IMR-90 (cell line): Measurements from ENCODE around the gene EXPH5. TPM values are rescaled to one million over a fixed set of nuclear protein-coding genes. Genes with fewer than 3 reads are reported as not detected.

Experiments
- ATAC-seq: fragments of 200-7000 bp; cut with Tn5 transposase; 2 replicates; pipeline ENCODE4 v1.9.1; 2020; ENCODE audit warnings: low read depth, mild to moderate bottlenecking, moderate library complexity
- BruUV-seq: library from RNA; stranded (reverse); fragments of 400-500 nt; replicated peaks from 2 replicates; lab custom pipeline; 2021; lab: Mats Ljungman, UMichigan
- CTCF ChIA-PET: fragments of 300-600 bp; formaldehyde crosslinking; extraction: SDS; loops from one replicate; lab custom pipeline; 2021; ENCODE audit warnings: antibody characterized with exemption; lab: Yijun Ruan, JAX
- POLR2A ChIA-PET: fragments of 300-600 bp; sonication (Branson Sonifier 250); formaldehyde crosslinking; loops from one replicate; lab custom pipeline; 2022; ENCODE audit warnings: antibody characterized with exemption; ENCODE audit not compliant: unreplicated experiment; lab: Charles Lee
- DNase-seq: peaks from one replicate; pipeline ENCODE4 v3.0.0; 2013
- H2AFZ ChIP-seq: replicated peaks from 2 replicates; pipeline ENCODE3; 2013; ENCODE audit warnings: low read length, mild to moderate bottlenecking; ENCODE audit not compliant: poor library complexity
- H2AK5ac ChIP-seq: 2 replicates; pipeline ENCODE4 v1.6.1; 2013; ENCODE audit warnings: low read depth, low read length, inconsistent platforms
- H2AK9ac ChIP-seq: replicated peaks from 2 replicates; pipeline ENCODE3; 2013; ENCODE audit warnings: mild to moderate bottlenecking, low read depth, low read length, moderate library complexity; ENCODE audit not compliant: poor library complexity
- H2BK120ac ChIP-seq: 2 replicates; pipeline ENCODE4 v1.6.1; 2013; ENCODE audit warnings: low read depth, low read length, inconsistent platforms
- H2BK15ac ChIP-seq: 3 replicates; pipeline ENCODE4 v1.6.1; 2013; ENCODE audit warnings: low read depth, low read length, inconsistent platforms
- H2BK20ac ChIP-seq: 2 replicates; pipeline ENCODE4 v1.6.1; 2013; ENCODE audit warnings: low read depth, mild to moderate bottlenecking, inconsistent platforms, low read length, moderate library complexity
- H2BK5ac ChIP-seq: 2 replicates; pipeline ENCODE4 v1.6.1; 2013; ENCODE audit warnings: mild to moderate bottlenecking, low read depth, low read length, inconsistent platforms; ENCODE audit not compliant: poor library complexity, severe bottlenecking
- H3K14ac ChIP-seq: replicated peaks from 2 replicates; pipeline ENCODE4 v1.6.1; 2013; ENCODE audit warnings: low read depth, low read length, inconsistent platforms
- H3K18ac ChIP-seq: 2 replicates; pipeline ENCODE4 v1.6.1; 2013; ENCODE audit warnings: low read depth, low read length, control low read depth
- H3K23ac ChIP-seq: 2 replicates; pipeline ENCODE4 v1.6.1; 2013; ENCODE audit warnings: low read depth, low read length, inconsistent platforms
- H3K27ac ChIP-seq: 2 replicates; pipeline ENCODE4 v1.5.1; 2013; ENCODE audit warnings: mild to moderate bottlenecking, control low read depth, low read length; ENCODE audit not compliant: insufficient read depth
- H3K27me3 ChIP-seq: 2 replicates; pipeline ENCODE4 v1.6.1; 2013; ENCODE audit warnings: low read length; ENCODE audit not compliant: control insufficient read depth, insufficient read depth
- H3K36me3 ChIP-seq: 2 replicates; pipeline ENCODE4 v1.6.1; 2013; ENCODE audit warnings: low read length, mixed read lengths; ENCODE audit not compliant: control insufficient read depth, insufficient read depth
- H3K4ac ChIP-seq: 2 replicates; pipeline ENCODE4 v1.6.1; 2013; ENCODE audit warnings: low read depth, low read length, inconsistent platforms
- H3K4me1 ChIP-seq: 2 replicates; pipeline ENCODE4 v1.6.1; 2013; ENCODE audit warnings: low read length, mixed read lengths; ENCODE audit not compliant: control insufficient read depth, insufficient read depth
- H3K4me2 ChIP-seq: 2 replicates; pipeline ENCODE4 v1.6.1; 2013; ENCODE audit warnings: low read depth, mild to moderate bottlenecking, control low read depth, low read length, moderate library complexity
- H3K4me3 ChIP-seq: 2 replicates; pipeline ENCODE4 v1.5.1; 2013; ENCODE audit warnings: low read depth, mild to moderate bottlenecking, control low read depth, low read length, moderate library complexity; ENCODE audit not compliant: insufficient read depth
- H3K56ac ChIP-seq: 2 replicates; pipeline ENCODE4 v1.6.1; 2013; ENCODE audit warnings: low read length, inconsistent platforms; ENCODE audit not compliant: insufficient read depth; ENCODE audit errors: extremely low read depth
- H3K79me1 ChIP-seq, 2 experiments: 2 replicates each; pipeline ENCODE4 v1.6.1; 2013; ENCODE audit warnings: low read length in 2 of 2, inconsistent platforms in 1 of 2, low read depth in 1 of 2
- H3K9ac ChIP-seq: 2 replicates; pipeline ENCODE4 v1.6.1; 2013; ENCODE audit warnings: low read depth, low read length, control low read depth
- H3K9me1 ChIP-seq: 2 replicates; pipeline ENCODE4 v1.6.1; 2013; ENCODE audit warnings: low read length, inconsistent platforms; ENCODE audit not compliant: insufficient read depth
- H3K9me3 ChIP-seq: 2 replicates; pipeline ENCODE4 v1.6.1; 2013; ENCODE audit warnings: low read length; ENCODE audit not compliant: control insufficient read depth, insufficient read depth
- H4K20me1 ChIP-seq: 2 replicates; pipeline ENCODE4 v1.6.1; 2013; ENCODE audit warnings: low read length, inconsistent platforms; ENCODE audit not compliant: insufficient read depth
- H4K5ac ChIP-seq: 2 replicates; pipeline ENCODE4 v1.6.1; 2013; ENCODE audit warnings: mild to moderate bottlenecking, low read depth, low read length, control low read depth
- H4K8ac ChIP-seq, 2 experiments: 2 replicates each; pipeline ENCODE4 v1.6.1; 2013; ENCODE audit warnings: low read depth in 2 of 2, low read length in 2 of 2, control low read depth in 1 of 2, inconsistent platforms in 1 of 2
- H4K91ac ChIP-seq: 2 replicates; pipeline ENCODE4 v1.6.1; 2013; ENCODE audit warnings: low read depth, low read length, inconsistent platforms; ENCODE audit not compliant: insufficient read depth
- BHLHE40 ChIP-seq: fragments of 150-350 bp; IDR thresholded peaks from 2 replicates; pipeline ENCODE4 v1.6.1; 2016; ENCODE audit warnings: mild to moderate bottlenecking, low read depth, low read length
- CEBPB ChIP-seq: IDR thresholded peaks from 2 replicates; pipeline ENCODE4 v1.6.1; 2012; ENCODE audit warnings: low read depth, low read length, improper control_type of control experiment
- CHD1 ChIP-seq: IDR thresholded peaks from 2 replicates; pipeline ENCODE4 v1.6.1; 2012; ENCODE audit warnings: low read depth, low read length, improper control_type of control experiment
- FOS ChIP-seq: fragments of 150-350 bp; IDR thresholded peaks from 2 replicates; pipeline ENCODE4 v1.6.1; 2016; ENCODE audit warnings: low read depth, low read length
- MAFK ChIP-seq: IDR thresholded peaks from 2 replicates; pipeline ENCODE4 v1.6.1; 2012; ENCODE audit warnings: low read depth, low read length, improper control_type of control experiment
- MAZ ChIP-seq: IDR thresholded peaks from 2 replicates; pipeline ENCODE4 v1.6.1; 2012; ENCODE audit warnings: low read depth, mild to moderate bottlenecking, low read length, improper control_type of control experiment, moderate library complexity, borderline replicate concordance
- MXI1 ChIP-seq: IDR thresholded peaks from 2 replicates; pipeline ENCODE4 v1.6.1; 2012; ENCODE audit warnings: low read depth, mild to moderate bottlenecking, low read length, moderate library complexity, borderline replicate concordance
- NFE2L2 ChIP-seq: fragments of 150-350 bp; IDR thresholded peaks from 2 replicates; pipeline ENCODE4 v1.6.1; 2016; ENCODE audit warnings: low read depth, mild to moderate bottlenecking, low read length
- POLR2A ChIP-seq: IDR thresholded peaks from 2 replicates; pipeline ENCODE4 v1.6.1; 2012; ENCODE audit warnings: mild to moderate bottlenecking, low read depth, low read length
- RAD21 ChIP-seq: IDR thresholded peaks from 2 replicates; pipeline ENCODE4 v1.6.1; 2012; ENCODE audit warnings: low read length, improper control_type of control experiment
- RCOR1 ChIP-seq: IDR thresholded peaks from 2 replicates; pipeline ENCODE4 v1.6.1; 2012; ENCODE audit warnings: mild to moderate bottlenecking, low read length, improper control_type of control experiment; ENCODE audit not compliant: insufficient replicate concordance
- RFX5 ChIP-seq: IDR thresholded peaks from 2 replicates; pipeline ENCODE4 v1.8.0; 2012; ENCODE audit warnings: low read depth, mild to moderate bottlenecking, low read length, moderate library complexity
- SMC3 ChIP-seq: fragments of 150-350 bp; IDR thresholded peaks from 2 replicates; pipeline ENCODE4 v1.6.1; 2016; ENCODE audit warnings: low read depth, mild to moderate bottlenecking, antibody characterized with exemption, low read length, moderate library complexity
- WGBS, 2 experiments: methylation state at CpG; one replicate each; pipeline versions ENCODE4 v1.1.5 to v1.1.7; 2013; ENCODE audit warnings: missing lambda C conversion rate in 2 of 2; ENCODE audit not compliant: insufficient read length in 1 of 2; ENCODE audit errors: extremely low coverage in 2 of 2; 5-methylcytosine and 5-hydroxymethylcytosine counted together
- dilution Hi-C: fragments of 300-500 bp; cut with HindIII; formaldehyde crosslinking; loops from one replicate; pipeline ENCODE4 v1.14.3; 2018; ENCODE audit warnings: low sequenced_read_pairs; ENCODE audit not compliant: unreplicated experiment
- in situ Hi-C: fragments of 300-500 bp; cut with MboI; formaldehyde crosslinking; loops from 3 replicates; pipeline ENCODE4 v1.14.3; 2019; ENCODE audit warnings: low sequenced_read_pairs, inconsistent platforms, mixed read lengths
- intact Hi-C: fragments of 100-400 bp; cut with micrococcal nuclease; formaldehyde crosslinking; loops from 2 replicates; pipeline ENCODE4 v1.10.0; 2022
- polyA plus RNA-seq, 3 experiments: library from polyadenylated mRNA; depleted of rRNA; stranded (reverse); fragments of >200 nt; gene quantifications; 2 replicates each; pipeline ENCODE4 v1.2.3, GENCODE V29; 2012; ENCODE audit warnings: low replicate concordance in 1 of 3
- total RNA-seq: library from RNA; depleted of rRNA; stranded (reverse); fragments of >200 nt; gene quantifications from 2 replicates; pipeline ENCODE4 v1.2.3, GENCODE V29; 2012
- TF ChIP-seq, protein P1 (sequence below): fragments of 150-350 bp; IDR thresholded peaks from 2 replicates; pipeline ENCODE4 v1.6.1; 2017; ENCODE audit warnings: mild to moderate bottlenecking, antibody characterized with exemption, low read length, low read depth
- TF ChIP-seq, protein P2 (sequence below): fragments of 150-350 bp; IDR thresholded peaks from 2 replicates; pipeline ENCODE4 v1.6.1; 2016; ENCODE audit warnings: low read depth, mild to moderate bottlenecking, low read length, moderate library complexity, borderline replicate concordance
- TF ChIP-seq, protein P3 (sequence below): conservative IDR thresholded peaks from 2 replicates; pipeline ENCODE4 v1.5.1; 2012; ENCODE audit warnings: mild to moderate bottlenecking, low read depth, low read length, improper control_type of control experiment

The EXPH5 gene
- total and polyA plus RNA-seq, 2 of the 4 experiments (the other 2 are of a cell fraction), result 0.05 to 0.72 TPM

DNA sequence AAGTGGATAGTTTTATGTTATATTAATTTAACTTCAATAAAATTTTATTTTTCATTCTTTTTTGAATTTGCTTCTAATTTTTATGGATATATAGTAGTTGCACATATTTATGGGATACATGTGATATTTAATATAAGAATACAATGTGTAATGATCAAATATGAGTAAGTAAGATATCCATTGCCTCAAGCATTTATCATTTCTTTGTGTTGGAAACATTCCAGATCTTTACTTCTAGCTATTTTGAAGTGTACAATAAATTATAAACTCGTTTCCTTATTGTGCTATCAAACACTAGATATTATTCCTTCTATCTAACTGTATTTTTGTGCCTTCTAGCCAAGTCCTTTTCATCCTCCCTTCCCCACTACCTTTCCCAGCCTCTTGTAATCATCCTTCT, 17.0 kb downstream of the EXPH5 start:
- Histone ChIP-seq H2AFZ (no peak overlapping the region), H3K4ac (no peak overlapping the region), H3K9ac (no peak overlapping the region), H2BK120ac (no peak overlapping the region), H4K5ac (no peak overlapping the region), H3K9me3 (no peaks in the 10 kb centered on the region; the same call in 1 of the 2 replicates), H3K4me2 (no peak overlapping the region), H3K4me3 (no peak overlapping the region), H3K9me1 (no peaks in the 10 kb centered on the region), H3K18ac (no peak overlapping the region), H3K27me3 (no peaks in the 10 kb centered on the region), H4K20me1 (no peaks in the 10 kb centered on the region), H3K23ac (no peak overlapping the region), H4K8ac (no peak overlapping the region), H3K56ac (no peak overlapping the region), H2BK20ac (no peak overlapping the region), H3K14ac (no peak overlapping the region), H2BK15ac (no peak overlapping the region), H4K91ac (no peak overlapping the region), H2BK5ac (no peak overlapping the region), H2AK9ac (no peak overlapping the region), H3K27ac (no peak overlapping the region), H3K79me1 (no peaks in the 10 kb centered on the region), H3K4me1 (no peaks in the 10 kb centered on the region), H2AK5ac (no peak overlapping the region), H3K36me3 (no peaks in the 10 kb centered on the region)
- intact Hi-C loops, result no loop called here
- no peak for ATAC-seq
- CTCF ChIA-PET, result no interaction called here
- no CpG with 5 or more reads among the region's 1 CpG for WGBS, 2 experiments
- POLR2A ChIA-PET, result no interaction called here
- DNase-seq, result no peak
- no TSS peak for BruUV-seq
- TF ChIP-seq FOS (no peak), MXI1 (no peak), CHD1 (no peak), POLR2A (no peak), RAD21 (no peak), MAZ (no peak), MAFK (no peak), SMC3 (no peak), BHLHE40 (no peak), NFE2L2 (no peak), RFX5 (no peak), CEBPB (no peak), RCOR1 (no peak)
- TF ChIP-seq, protein P1, sequence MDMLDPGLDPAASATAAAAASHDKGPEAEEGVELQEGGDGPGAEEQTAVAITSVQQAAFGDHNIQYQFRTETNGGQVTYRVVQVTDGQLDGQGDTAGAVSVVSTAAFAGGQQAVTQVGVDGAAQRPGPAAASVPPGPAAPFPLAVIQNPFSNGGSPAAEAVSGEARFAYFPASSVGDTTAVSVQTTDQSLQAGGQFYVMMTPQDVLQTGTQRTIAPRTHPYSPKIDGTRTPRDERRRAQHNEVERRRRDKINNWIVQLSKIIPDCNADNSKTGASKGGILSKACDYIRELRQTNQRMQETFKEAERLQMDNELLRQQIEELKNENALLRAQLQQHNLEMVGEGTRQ, result no peak
- TF ChIP-seq, protein P2, sequence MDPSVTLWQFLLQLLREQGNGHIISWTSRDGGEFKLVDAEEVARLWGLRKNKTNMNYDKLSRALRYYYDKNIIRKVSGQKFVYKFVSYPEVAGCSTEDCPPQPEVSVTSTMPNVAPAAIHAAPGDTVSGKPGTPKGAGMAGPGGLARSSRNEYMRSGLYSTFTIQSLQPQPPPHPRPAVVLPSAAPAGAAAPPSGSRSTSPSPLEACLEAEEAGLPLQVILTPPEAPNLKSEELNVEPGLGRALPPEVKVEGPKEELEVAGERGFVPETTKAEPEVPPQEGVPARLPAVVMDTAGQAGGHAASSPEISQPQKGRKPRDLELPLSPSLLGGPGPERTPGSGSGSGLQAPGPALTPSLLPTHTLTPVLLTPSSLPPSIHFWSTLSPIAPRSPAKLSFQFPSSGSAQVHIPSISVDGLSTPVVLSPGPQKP, result no peak
- TF ChIP-seq, protein P3, sequence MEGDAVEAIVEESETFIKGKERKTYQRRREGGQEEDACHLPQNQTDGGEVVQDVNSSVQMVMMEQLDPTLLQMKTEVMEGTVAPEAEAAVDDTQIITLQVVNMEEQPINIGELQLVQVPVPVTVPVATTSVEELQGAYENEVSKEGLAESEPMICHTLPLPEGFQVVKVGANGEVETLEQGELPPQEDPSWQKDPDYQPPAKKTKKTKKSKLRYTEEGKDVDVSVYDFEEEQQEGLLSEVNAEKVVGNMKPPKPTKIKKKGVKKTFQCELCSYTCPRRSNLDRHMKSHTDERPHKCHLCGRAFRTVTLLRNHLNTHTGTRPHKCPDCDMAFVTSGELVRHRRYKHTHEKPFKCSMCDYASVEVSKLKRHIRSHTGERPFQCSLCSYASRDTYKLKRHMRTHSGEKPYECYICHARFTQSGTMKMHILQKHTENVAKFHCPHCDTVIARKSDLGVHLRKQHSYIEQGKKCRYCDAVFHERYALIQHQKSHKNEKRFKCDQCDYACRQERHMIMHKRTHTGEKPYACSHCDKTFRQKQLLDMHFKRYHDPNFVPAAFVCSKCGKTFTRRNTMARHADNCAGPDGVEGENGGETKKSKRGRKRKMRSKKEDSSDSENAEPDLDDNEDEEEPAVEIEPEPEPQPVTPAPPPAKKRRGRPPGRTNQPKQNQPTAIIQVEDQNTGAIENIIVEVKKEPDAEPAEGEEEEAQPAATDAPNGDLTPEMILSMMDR, result no peak
- in situ Hi-C loops, result no loop called here
- dilution Hi-C loops, result no loop called here
